Anterior cingulate cortex (tissue), 58 donors: ENCODE measurements around the gene HTR6.
A peak's percentile ranks its signal among the peaks of the same experiment; 100 is the strongest.
"Not testable (repeated sequence)": the region's sequence is repeated elsewhere in the genome, so short reads cannot be mapped to it uniquely, and the experiment has no call there.

Experiments used
- DNase-seq, 58 donors: peaks; one replicate each; lab custom pipeline; 2025; lab: John Stamatoyannopoulos, UW

Gene HTR6

DNA sequence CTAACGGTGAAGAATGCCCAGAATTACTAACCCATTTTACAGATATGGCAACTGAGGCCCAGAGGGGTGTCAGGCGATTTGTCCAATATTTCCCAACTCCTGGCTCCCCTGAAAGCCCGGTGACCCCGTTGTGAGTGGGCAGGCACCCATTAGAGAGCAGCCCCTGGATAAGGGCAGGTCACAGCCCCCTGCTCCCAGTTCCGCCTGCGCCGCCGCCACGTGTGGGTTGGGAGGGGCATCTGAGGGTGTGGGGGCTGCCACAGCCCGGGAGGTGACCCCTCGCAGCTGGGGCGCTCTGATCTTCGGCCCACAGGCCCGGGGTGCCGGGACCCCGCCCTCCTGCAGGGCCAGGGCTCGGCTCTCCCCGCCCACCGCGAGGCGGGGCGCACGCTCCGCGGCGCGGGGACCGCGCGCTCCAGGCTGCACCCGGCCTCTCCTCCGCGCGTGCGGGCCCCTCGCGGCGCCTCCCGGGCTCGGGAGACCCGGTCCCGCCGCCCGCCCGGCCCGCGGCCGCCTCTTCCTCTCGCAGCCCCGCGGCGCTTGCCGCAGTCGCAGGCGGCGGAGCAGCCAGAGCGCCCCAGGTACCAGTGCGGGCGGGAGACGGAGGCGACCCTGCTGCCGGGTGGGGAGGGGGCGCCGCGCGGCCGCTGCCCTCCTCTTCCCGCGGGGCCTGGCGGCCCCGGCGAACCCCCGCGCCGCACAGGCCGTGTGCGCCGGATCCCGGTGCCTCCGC is at the start of gene HTR6:
Gene HTR6 (plus strand): TSS at position 423 of the 733 bp plus-strand sequence. CDS start 879 bp downstream, outside the sequence.
- peak in 1 of 58 donors; percentile 40 for DNase-seq

DNA sequence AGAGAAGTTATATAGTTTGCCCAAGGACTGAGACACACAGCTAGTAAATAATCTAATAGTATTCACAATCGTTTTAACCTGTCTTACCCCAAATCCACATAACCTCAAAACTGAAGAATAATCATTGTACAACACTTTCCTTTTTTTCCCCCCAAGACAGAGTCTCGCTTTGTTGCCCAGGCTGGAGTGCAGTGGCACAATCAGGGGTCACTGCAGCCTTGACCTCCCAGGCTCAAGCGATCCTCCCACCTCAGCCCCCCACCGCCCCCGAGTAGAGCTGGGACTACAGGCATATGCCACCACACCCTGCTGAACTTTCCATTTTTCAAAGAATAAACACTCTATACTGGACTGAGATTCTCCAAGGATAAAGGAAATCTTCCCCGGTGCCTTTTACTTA is 49.2 kb upstream of the HTR6 start:
- no peak for DNase-seq

DNA sequence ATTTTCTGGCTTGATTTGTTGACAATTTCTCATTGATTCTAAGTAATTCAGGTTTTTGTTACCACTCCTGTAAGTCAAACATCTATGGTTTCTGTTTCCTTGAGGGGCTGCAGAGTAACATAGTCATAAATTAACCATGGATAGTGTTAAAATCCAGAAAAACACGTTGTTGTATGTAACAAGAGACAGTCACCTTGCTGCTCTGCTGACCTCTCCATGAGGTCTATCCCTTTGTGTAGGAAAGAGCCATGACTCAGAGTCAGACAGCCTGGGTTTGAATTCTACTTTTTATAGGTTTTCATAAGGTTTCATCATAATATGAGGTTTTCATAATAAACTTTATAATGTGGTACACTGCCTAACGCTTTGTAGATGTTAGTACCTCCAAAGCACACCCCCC is 48.2 kb upstream of the HTR6 start:
- no peak for DNase-seq

DNA sequence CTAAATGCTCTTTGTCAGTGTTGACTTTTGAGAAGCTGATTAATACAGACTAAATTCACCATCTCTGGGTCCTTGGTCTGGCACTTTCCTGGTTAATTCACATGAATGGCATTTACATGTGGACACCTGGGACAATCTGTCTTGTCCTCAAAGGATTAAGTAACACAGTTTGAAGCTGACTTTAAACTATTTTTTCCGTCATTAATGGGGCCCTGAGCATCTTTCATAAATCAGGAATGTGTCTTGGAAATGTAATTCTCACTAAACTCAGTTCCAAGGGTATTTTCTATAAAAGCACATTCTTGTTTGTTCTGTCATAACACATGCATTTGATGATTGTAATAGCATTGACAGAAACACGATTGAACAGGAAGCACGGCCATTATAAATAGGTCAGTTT is 47.3 kb upstream of the HTR6 start:
- no peak for DNase-seq

DNA sequence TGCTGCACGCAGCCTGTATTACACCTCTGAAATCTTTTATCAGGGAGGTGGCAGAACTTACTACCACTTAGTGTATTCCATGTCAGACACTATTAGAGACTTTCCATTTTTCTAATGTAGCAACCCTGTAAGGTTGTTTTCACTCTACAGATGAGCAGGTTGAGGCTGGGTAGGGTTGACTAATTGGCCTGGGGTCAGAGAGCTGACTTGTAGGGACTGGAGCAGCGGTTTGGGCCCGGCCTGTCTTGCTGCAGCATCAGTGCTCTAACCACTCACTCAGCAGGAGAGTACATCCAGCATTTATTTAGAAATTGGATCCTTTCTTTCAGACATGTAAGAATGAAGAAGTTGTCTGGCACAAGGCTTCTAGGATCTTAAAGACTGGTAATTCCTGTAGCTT is 46.2 kb upstream of the HTR6 start:
- DNase-seq, result no peak

DNA sequence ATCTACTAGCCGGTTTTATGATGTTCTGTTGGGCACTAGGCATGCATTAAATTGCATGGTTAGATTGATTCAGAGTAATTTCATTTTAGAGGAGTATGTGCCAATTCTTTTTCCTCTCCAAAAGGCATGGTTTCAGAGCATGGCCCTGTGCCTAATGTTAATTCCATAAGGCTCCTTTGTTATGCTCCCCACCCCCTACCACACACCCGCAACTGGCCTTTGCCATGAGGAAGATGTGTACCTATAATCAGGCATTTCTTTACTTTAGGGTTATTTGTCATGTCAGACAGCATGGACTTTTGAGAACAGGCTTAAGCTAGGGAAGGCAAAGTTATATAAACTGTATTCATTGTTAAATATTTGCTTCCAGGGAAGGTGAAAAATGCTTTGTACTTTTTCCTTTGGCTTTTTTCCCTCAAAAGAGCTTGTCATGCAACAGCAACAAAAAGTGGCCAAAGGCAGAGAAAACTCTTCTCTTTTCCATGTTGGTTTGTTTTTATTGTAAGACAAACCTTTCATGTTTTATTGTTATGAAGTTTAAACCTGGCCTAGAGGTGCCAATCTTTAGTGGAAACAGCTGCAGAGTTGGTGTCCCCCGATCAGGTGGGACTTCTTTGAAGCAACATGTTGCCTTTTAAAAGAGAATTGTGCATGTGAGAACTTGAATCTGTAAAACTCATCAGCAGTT is 44.8 kb upstream of the HTR6 start:
- no peak for DNase-seq

GRCh38 chr1:19620786-19621185 is 43.9 kb upstream of the HTR6 start:
- DNase-seq, result no peak

DNA sequence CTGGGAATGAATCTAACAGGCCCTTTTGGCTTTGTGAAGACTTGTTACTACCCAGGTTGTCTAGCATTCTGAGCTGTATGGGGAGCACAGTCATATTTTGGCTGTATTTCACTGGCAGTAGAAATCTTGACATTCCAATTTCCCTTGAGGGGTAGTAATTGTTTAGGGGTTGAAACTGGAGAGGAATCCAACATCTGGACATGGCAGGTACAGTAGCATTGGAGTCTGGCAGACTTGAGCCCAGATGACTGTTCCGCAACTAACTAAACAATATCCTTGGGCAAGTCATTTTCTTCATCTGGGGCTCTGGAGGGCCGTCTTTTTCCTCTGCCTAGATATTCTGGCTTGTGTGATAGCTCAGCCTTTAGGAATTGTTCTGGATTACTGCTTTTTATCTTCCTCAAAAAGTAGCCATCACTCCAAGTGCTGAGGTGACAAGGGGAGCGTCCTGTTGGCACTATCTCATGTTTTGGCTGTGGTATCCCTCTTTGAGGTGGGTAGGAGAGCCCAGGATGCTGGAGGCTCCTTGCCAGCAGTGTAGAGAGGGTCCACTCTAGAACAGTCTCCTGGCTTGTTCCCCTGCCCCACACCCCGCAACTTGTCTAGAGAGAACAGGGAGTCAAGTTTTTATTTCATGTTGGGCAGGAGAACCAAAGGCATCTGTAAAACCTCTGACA is 43.3 kb upstream of the HTR6 start:
- DNase-seq, result no peak

DNA sequence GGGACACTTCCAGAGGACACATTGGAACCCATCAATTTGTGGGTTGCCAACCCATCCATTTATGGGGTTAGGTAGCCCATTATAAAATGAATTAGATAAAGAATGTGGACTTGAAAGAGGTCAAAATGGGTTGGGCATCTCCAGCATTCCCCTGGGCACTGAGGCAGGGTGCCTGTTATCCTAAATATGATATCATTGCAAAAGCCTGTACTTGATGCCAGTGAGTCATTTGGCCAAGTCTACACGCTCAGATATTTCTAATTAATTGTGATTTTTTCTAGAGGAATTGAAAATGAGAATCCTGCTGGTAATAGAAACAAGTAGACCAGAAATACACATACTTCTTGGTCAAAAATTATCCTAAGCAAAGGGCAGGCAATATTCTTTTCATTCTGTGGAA is 42.5 kb upstream of the HTR6 start:
- DNase-seq, result no peak

DNA sequence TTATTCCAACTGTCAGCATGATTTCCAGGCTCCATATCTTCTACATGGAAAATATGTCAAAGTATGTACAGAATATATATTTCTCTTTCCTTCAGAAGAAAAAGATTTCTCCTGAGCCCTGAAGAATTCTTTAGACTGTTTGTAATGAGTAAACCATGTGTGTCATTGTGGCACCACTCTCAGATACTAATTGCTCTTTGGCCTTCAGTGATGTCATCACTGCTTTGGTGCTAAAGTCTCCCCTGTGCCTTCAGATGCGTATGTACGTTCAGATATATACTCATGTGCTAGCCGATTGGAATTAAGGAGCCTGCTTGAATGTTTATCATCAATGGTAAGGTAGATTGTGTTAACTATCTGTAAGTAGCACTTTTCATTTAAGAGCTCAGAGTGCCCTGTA is 41.2 kb upstream of the HTR6 start:
- DNase-seq, result no peak

- DNase-seq, result no peak
These were observed 39.3 kb upstream of the HTR6 start for GRCh38 chr1:19625291-19625937.

DNA sequence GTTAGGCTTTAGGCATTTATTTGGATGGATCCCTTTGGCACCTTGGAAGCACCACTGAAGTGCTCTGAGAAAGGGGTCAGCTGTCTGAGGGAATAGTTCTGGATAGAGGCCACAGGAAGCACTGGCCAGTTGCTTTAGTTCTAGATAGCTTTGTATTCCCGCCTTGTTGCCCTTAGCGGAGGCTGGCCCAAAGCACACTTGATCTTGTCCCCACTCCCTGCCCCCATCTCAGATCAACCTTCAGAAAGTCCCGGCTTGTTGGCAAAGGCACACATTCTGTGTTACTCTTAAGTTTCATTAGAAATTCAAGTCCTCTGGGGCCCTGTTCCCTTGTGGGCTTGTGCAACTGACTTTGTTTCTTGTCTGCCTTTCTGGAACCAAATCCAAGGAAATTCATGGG is 35.8 kb upstream of the HTR6 start:
- peak in 25 of 58 donors; percentile 6 to 75 (median 36) for DNase-seq

- DNase-seq, result no peak
These were observed 35.3 kb upstream of the HTR6 start for GRCh38 chr1:19629357-19629756.

DNA sequence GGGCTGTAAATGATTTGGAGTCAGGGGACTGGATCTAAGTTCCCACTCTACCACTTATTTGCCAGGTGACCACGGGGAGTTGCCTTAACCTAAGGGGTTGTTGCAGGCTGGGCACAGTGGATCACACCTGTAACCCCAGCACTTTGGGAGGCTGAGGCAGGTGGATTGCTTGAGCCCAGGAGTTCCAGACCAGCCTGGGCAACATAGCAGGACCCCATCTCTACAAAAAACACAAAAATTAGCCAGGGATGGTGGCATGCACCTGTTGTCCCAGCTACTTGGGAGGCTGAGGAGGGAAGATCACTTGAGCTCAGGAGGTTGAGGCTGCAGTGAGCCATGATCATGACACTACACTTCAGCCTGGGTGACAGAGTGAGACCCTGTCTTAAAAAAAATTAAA is 34.5 kb upstream of the HTR6 start:
- DNase-seq, result not testable (repeated sequence)

- no peak for DNase-seq
These were observed 33.8 kb upstream of the HTR6 start for GRCh38 chr1:19630720-19631395.

DNA sequence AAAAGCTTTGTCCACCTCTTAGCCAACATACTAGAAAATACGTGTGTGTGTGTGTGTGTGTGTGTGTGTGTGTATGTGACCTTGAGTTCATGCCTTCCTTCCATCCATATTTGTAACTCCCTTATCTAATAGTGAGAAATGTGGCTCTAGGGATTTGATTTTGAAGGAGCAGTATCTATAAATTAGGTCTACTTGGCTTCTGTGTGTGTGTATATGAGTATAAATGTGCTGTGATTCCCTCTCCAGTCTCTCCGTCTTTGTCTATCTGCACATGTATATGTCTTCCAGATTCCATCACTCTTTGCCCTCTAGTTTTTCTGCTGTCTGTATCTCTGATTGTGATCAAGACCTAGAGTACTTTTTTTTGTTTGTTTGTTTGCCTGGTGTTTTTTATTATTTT is 32.5 kb upstream of the HTR6 start:
- DNase-seq, result no peak

GRCh38 chr1:19633106-19633505 is 31.6 kb upstream of the HTR6 start:
- no peak for DNase-seq

DNA sequence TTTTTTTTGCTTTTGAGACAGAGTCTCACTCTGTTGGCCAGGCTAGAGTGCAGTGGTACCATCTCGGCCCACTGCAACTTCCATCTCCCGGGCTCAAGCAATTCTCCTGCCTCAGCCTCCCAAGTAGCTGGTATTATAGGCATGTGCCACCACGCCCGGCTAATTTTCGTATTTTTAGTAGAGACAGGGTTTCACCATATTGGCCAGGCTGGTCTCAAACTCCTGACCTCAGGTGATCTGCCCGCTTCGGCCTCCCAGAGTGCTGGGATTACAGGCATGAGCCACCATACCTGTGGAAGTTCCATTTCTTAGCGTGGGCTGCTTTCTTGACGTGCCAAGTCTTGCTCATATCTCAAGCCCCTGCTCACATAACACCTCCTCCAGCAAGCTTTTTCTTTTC is 29.6 kb upstream of the HTR6 start:
- DNase-seq, result not testable (repeated sequence)

- DNase-seq, result no peak
These were observed 29.0 kb upstream of the HTR6 start for GRCh38 chr1:19635646-19636045.

- DNase-seq, result no peak
These were observed 28.6 kb upstream of the HTR6 start for GRCh38 chr1:19636065-19636464.

DNA sequence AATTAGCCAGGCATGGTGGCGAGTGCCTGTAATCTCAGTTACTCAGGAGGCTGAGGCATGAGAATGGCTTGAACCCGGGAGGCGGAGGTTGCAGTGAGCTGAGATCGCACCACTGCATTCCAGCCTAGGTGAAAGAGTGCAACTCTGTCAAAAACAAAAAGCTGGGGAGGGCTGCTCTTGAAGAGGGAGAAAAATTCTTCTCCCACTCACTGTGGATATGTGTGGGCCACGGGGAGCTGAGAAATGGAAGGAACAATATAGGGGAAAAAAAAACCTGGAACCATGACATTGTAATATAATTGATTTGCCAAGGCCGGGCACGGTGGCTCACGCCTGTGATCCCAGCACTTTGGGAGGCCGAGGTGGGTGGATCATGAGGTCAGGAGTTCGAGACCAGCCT is 27.9 kb upstream of the HTR6 start:
- DNase-seq, result not testable (repeated sequence)
